ENCODE data around the gene ZNF577.

The ZNF577 gene

GRCh38 chr19:51905206-51905605 is 17.5 kb upstream of the ZNF577 start:
- H4K20me1 ChIP-seq, result no peaks in the 10 kb centered on the region
- H3K9me3 ChIP-seq, result peaks cover 79% of the 10 kb centered on the region
- TF ChIP-seq Cebpa-rat (IDR thresholded peaks at IDR 0.05), result no peak
- no peaks in the 10 kb centered on the region for H3K27me3 ChIP-seq
- H3K4me3 ChIP-seq, result 0 out of 2 replicates have a peak overlapping the region, but pooled peaks have one; percentile 89
- no peak overlapping the region for H3K27ac ChIP-seq
- H3K4me1 ChIP-seq, result peaks cover 11% of the 10 kb centered on the region; the same call in 1 of the 2 replicates
- no peak overlapping the region for H3K4me2 ChIP-seq
- H3K9ac ChIP-seq, result no peak overlapping the region
- H3K36me3 ChIP-seq, result peaks cover 34% of the 10 kb centered on the region

- Histone ChIP-seq H3K27ac (peak within 1 kb of the TSS; percentile 89), H3K4me1 (peaks cover 11% of the 10 kb centered on the region; the same call in 1 of the 2 replicates), H3K4me3 (peak within 1 kb of the TSS; percentile 89), H3K9ac (peak within 1 kb of the TSS; percentile 93), H3K27me3 (no peaks in the 10 kb centered on the region), H3K9me3 (peaks cover 79% of the 10 kb centered on the region), H4K20me1 (no peaks in the 10 kb centered on the region), H3K36me3 (peaks cover 41% of the 10 kb centered on the region), H3K4me2 (peak within 1 kb of the TSS; percentile 88)
- TF ChIP-seq Cebpa-rat (IDR thresholded peaks at IDR 0.05), result no peak
Observed at GRCh38 chr19:51904331-51905165, 16.8 kb upstream of the ZNF577 start, which contains the start of gene ZNF649. Gene ZNF649, minus strand, starts transcription at chr19:51905017. Its CDS starts 4,910 bp downstream, at chr19:51900107.

GRCh38 chr19:51903192-51903591 is 15.4 kb upstream of the ZNF577 start:
- Histone ChIP-seq H3K27ac (no peak overlapping the region), H4K20me1 (no peaks in the 10 kb centered on the region), H3K4me1 (peaks cover 11% of the 10 kb centered on the region; the same call in 1 of the 2 replicates), H3K27me3 (no peaks in the 10 kb centered on the region), H3K9ac (no peak overlapping the region), H3K9me3 (peaks cover 85% of the 10 kb centered on the region), H3K36me3 (peaks cover 54% of the 10 kb centered on the region), H3K4me2 (peak overlapping the region; percentile 88), H3K4me3 (peak overlapping the region; percentile 89)
- TF ChIP-seq Cebpa-rat (IDR thresholded peaks at IDR 0.05), result no peak

- Histone ChIP-seq H3K4me1 (peaks cover 11% of the 10 kb centered on the region; the same call in 1 of the 2 replicates), H3K27me3 (no peaks in the 10 kb centered on the region), H3K4me3 (peak overlapping the region; percentile 43; the same call in 1 of the 2 replicates), H3K4me2 (no peak overlapping the region), H3K27ac (no peak overlapping the region), H3K36me3 (peaks cover 68% of the 10 kb centered on the region), H3K9me3 (peaks cover 85% of the 10 kb centered on the region), H3K9ac (no peak overlapping the region), H4K20me1 (no peaks in the 10 kb centered on the region)
- no peak for TF ChIP-seq Cebpa-rat (IDR thresholded peaks at IDR 0.05)
Observed at GRCh38 chr19:51901860-51902259, 14.1 kb upstream of the ZNF577 start.

GRCh38 chr19:51891193-51891747 is 3.5 kb upstream of the ZNF577 start:
- Histone ChIP-seq H3K27me3 (no peaks in the 10 kb centered on the region), H4K20me1 (no peaks in the 10 kb centered on the region), H3K9me3 (peaks cover 100% of the 10 kb centered on the region), H3K36me3 (peaks cover 100% of the 10 kb centered on the region), H3K27ac (no peak overlapping the region), H3K9ac (no peak overlapping the region), H3K4me1 (no peaks in the 10 kb centered on the region), H3K4me2 (no peak overlapping the region), H3K4me3 (peak overlapping the region; percentile 47)
- no peak for TF ChIP-seq Cebpa-rat (IDR thresholded peaks at IDR 0.05)

GRCh38 chr19:51889934-51890333 is 2.2 kb upstream of the ZNF577 start:
- TF ChIP-seq Cebpa-rat (IDR thresholded peaks at IDR 0.05), result no peak
- no peaks in the 10 kb centered on the region for H3K4me1 ChIP-seq
- no peak overlapping the region for H3K27ac ChIP-seq
- H3K4me2 ChIP-seq, result no peak overlapping the region
- H3K27me3 ChIP-seq, result no peaks in the 10 kb centered on the region
- no peaks in the 10 kb centered on the region for H4K20me1 ChIP-seq
- peaks cover 100% of the 10 kb centered on the region for H3K9me3 ChIP-seq
- H3K4me3 ChIP-seq, result peak overlapping the region; percentile 47
- H3K36me3 ChIP-seq, result peaks cover 100% of the 10 kb centered on the region
- no peak overlapping the region for H3K9ac ChIP-seq

GRCh38 chr19:51884713-51885112 is 3.0 kb downstream of the ZNF577 start:
- Histone ChIP-seq H3K27ac (no peak overlapping the region), H3K4me2 (no peak overlapping the region), H3K36me3 (peaks cover 94% of the 10 kb centered on the region), H3K4me1 (no peaks in the 10 kb centered on the region), H4K20me1 (no peaks in the 10 kb centered on the region), H3K9ac (no peak overlapping the region), H3K27me3 (no peaks in the 10 kb centered on the region), H3K9me3 (peaks cover 100% of the 10 kb centered on the region), H3K4me3 (no peak overlapping the region)
- TF ChIP-seq Cebpa-rat (IDR thresholded peaks at IDR 0.05), result no peak

GRCh38 chr19:51882518-51882917 is 5.2 kb downstream of the ZNF577 start:
- no peaks in the 10 kb centered on the region for H3K27me3 ChIP-seq
- no peak overlapping the region for H3K4me2 ChIP-seq
- no peak for TF ChIP-seq Cebpa-rat (IDR thresholded peaks at IDR 0.05)
- H3K9ac ChIP-seq, result no peak overlapping the region
- H3K9me3 ChIP-seq, result peaks cover 100% of the 10 kb centered on the region
- H3K27ac ChIP-seq, result no peak overlapping the region
- no peak overlapping the region for H3K4me3 ChIP-seq
- no peaks in the 10 kb centered on the region for H4K20me1 ChIP-seq
- peaks cover 94% of the 10 kb centered on the region for H3K36me3 ChIP-seq
- H3K4me1 ChIP-seq, result no peaks in the 10 kb centered on the region

GRCh38 chr19:51873097-51873496 is 14.7 kb downstream of the ZNF577 start:
- Histone ChIP-seq H3K9ac (no peak overlapping the region), H3K36me3 (peaks cover 100% of the 10 kb centered on the region)

More at GRCh38 chr19:51873097-51873496, 14.7 kb downstream of the ZNF577 start:
- Histone ChIP-seq H3K9me3 (peaks cover 100% of the 10 kb centered on the region), H3K4me1 (no peaks in the 10 kb centered on the region), H4K20me1 (no peaks in the 10 kb centered on the region), H3K4me3 (peak overlapping the region; percentile 48), H3K27ac (no peak overlapping the region), H3K27me3 (no peaks in the 10 kb centered on the region), H3K4me2 (no peak overlapping the region)
- TF ChIP-seq Cebpa-rat (IDR thresholded peaks at IDR 0.05), result no peak

All from BLaER1 (cell line).